Esophagus squamous epithelium (tissue), 4 donors: ENCODE results near the gene ZNF219.

Experiments
- POLR2A ChIP-seq, 4 donors: fragments of 450-650 bp; IDR thresholded peaks; one replicate each; pipeline ENCODE4 v1.6.1; 2017; ENCODE audit warnings: antibody characterized with exemption in 4 of 4, mild to moderate bottlenecking in 4 of 4, moderate library complexity in 3 of 4
- TF ChIP-seq, protein P1 (sequence below), 6 experiments: fragments of 450-650 bp in 4 of 6; fragments of 200-600 bp in 2 of 6; sonication (generic) in 2 of 6; IDR thresholded peaks; one replicate each; pipeline ENCODE4 v1.5.1; 2016 to 2019; ENCODE audit warnings: antibody characterized with exemption in 6 of 6, mild to moderate bottlenecking in 4 of 6, moderate library complexity in 4 of 6

DNA sequence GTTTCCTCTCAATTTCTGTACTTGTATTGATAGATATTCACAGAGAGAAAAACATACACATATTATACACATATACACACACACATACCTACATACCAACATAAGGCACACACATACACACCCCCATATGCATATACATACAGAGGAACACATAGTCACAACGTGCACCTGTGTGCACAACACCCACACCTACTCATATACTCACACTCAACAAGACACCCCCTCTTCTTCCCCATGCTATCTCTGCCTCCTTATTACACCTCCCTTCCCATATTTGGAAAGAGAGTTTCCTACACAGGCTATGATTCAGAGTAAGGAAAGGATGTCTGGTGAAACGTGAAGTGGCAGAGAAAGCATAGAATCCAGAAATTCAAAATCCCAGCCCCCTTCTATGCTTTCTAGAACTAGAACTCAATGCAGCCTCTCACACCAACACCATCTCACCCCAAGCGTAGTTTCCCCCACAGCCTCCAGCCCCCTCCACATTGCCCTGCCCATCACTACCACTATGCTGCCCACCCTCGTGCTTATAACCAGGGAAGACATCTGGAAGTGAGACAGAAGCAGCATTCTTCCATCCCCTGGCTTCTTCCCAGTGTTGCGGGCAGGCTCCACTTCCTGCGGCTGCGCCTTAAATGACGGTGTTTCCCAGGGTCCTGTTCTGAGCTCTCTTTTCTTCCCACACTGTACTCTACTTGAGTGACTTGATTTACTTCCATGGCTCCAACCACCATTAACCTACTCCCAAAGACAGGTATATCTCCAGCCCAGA is 38.4 kb downstream of the ZNF219 start:
- TF ChIP-seq, protein P1, sequence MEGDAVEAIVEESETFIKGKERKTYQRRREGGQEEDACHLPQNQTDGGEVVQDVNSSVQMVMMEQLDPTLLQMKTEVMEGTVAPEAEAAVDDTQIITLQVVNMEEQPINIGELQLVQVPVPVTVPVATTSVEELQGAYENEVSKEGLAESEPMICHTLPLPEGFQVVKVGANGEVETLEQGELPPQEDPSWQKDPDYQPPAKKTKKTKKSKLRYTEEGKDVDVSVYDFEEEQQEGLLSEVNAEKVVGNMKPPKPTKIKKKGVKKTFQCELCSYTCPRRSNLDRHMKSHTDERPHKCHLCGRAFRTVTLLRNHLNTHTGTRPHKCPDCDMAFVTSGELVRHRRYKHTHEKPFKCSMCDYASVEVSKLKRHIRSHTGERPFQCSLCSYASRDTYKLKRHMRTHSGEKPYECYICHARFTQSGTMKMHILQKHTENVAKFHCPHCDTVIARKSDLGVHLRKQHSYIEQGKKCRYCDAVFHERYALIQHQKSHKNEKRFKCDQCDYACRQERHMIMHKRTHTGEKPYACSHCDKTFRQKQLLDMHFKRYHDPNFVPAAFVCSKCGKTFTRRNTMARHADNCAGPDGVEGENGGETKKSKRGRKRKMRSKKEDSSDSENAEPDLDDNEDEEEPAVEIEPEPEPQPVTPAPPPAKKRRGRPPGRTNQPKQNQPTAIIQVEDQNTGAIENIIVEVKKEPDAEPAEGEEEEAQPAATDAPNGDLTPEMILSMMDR (IDR thresholded peaks at IDR 0.05), result no peak
- TF ChIP-seq POLR2A (IDR thresholded peaks at IDR 0.05), result no peak
